ENCODE data around the gene MAX. TPM values are rescaled to one million over a fixed set of nuclear protein-coding genes. Genes with fewer than 3 reads are reported as not detected.

MAX gene
- total RNA-seq, 1 experiment from 2014 or later: 72.9 TPM

GRCh38 chr14:65095633-65096205 is 6.6 kb downstream of the MAX start:
- no peak overlapping the region; a peak in 1 of 7 replicates for H3K27ac Mint-ChIP-seq
- no peak overlapping the region for H3K18ac ChIP-seq (ENCODE audit: insufficient read length, low read depth, low read length)
- H3K9me3 Mint-ChIP-seq: no peaks in the 10 kb centered on the region
- no peak overlapping the region for H2BK15ac ChIP-seq (ENCODE audit: low read depth, low read length)
- peaks cover 27 to 33% of the 10 kb centered on the region in 2 experiments for H3K4me1 Mint-ChIP-seq
- H3K14ac ChIP-seq (ENCODE audit: insufficient read depth, low read length): no peak overlapping the region
- no peak overlapping the region for H4K8ac ChIP-seq (replicated peaks; ENCODE audit: insufficient read length, low read depth, low read length)
- no peak overlapping the region for H4K91ac ChIP-seq (ENCODE audit: insufficient read length, low read depth, low read length)
- no peak overlapping the region for H3T11ph ChIP-seq (ENCODE audit: low read length)
- H3K79me2 ChIP-seq (ENCODE audit: insufficient read depth, low read length): peaks cover 2% of the 10 kb centered on the region; the same call in 1 of the 2 replicates
- no peak for TF ChIP-seq CTCF (conservative IDR thresholded peaks at IDR 0.05)
- no peaks in the 10 kb centered on the region for H3K23me2 ChIP-seq (ENCODE audit: insufficient read length, low read depth, low read length, poor library complexity, severe bottlenecking)
- H4K5ac ChIP-seq (ENCODE audit: insufficient read length, low read depth, low read length): no peak overlapping the region
- no peak overlapping the region for H2BK5ac ChIP-seq (ENCODE audit: insufficient read length, low read length)
- no peaks in the 10 kb centered on the region for H3K27me3 ChIP-seq (ENCODE audit: insufficient read depth, low read length)
- no peak overlapping the region for H2AK5ac ChIP-seq (ENCODE audit: insufficient read length, low read length)
- no peaks in the 10 kb centered on the region for H3K27me3 Mint-ChIP-seq (ENCODE audit: low read depth)
- no peak overlapping the region for H3K9ac ChIP-seq (ENCODE audit: extremely low read depth, insufficient read length, low read length)
- H3K56ac ChIP-seq (ENCODE audit: insufficient read length, low read depth, low read length): no peak overlapping the region
- no peaks in the 10 kb centered on the region for H4K20me1 ChIP-seq (ENCODE audit: control insufficient read depth, insufficient read depth, insufficient read length)
- no peak overlapping the region for H3K27ac ChIP-seq (ENCODE audit: insufficient read length, low read depth, low read length)
- no peak overlapping the region for H3K4me3 Mint-ChIP-seq
- H2AFZ ChIP-seq (ENCODE audit: low read length): no peak overlapping the region
- H3K36me3 Mint-ChIP-seq (ENCODE audit: insufficient read depth in 1 of 3, low read depth in 3 of 3): peaks cover 33 to 64% (median 43%) of the 10 kb centered on the region in 3 experiments
- no peak overlapping the region for H3K4me2 ChIP-seq (ENCODE audit: insufficient read depth, insufficient read length, low read length)
- no peak overlapping the region for H3K4ac ChIP-seq (ENCODE audit: low read depth, low read length)
- no peak overlapping the region for H3K23ac ChIP-seq (ENCODE audit: insufficient read length, low read depth, low read length)
- no peak overlapping the region for H2BK120ac ChIP-seq (ENCODE audit: low read depth, low read length, poor library complexity, severe bottlenecking)
- H3K79me1 ChIP-seq (ENCODE audit: insufficient read depth, low read depth, low read length, poor library complexity, severe bottlenecking): peaks cover 9% of the 10 kb centered on the region
- peaks cover 2% of the 10 kb centered on the region; the same call in 1 of the 2 replicates for H3K4me1 ChIP-seq (ENCODE audit: insufficient read depth, low read length)
- DNase-seq: no peak
- no peak overlapping the region for H2BK12ac ChIP-seq (ENCODE audit: insufficient read length, low read depth, low read length)
- no peak overlapping the region for H2BK20ac ChIP-seq (ENCODE audit: low read depth, low read length, poor library complexity, severe bottlenecking)
- no peaks in the 10 kb centered on the region for H3K9me3 ChIP-seq (ENCODE audit: control insufficient read depth, low read depth, low read length)
- no CpG with 5 or more reads among the region's 3 CpGs for WGBS (ENCODE audit: extremely low coverage, insufficient read length, low lambda C conversion rate)
